AG10803 (cell line): ENCODE data around the gene WDR89.
A peak's percentile ranks its signal among the peaks of the same experiment; 100 is the strongest.

Source experiments
- DNase-seq: peaks from one replicate; pipeline ENCODE4 v3.0.0; 2010; ENCODE audit warnings: low read depth
- H3K4me3 ChIP-seq: 2 replicates; pipeline ENCODE4 v1.5.1; 2011; ENCODE audit warnings: mild to moderate bottlenecking, low read length, control low read depth
- TF ChIP-seq, protein P1 (sequence below): conservative IDR thresholded peaks from 2 replicates; pipeline ENCODE4 v1.5.1; 2011; ENCODE audit warnings: mild to moderate bottlenecking, low read length, control low read depth, inconsistent platforms

The WDR89 gene, protein sequence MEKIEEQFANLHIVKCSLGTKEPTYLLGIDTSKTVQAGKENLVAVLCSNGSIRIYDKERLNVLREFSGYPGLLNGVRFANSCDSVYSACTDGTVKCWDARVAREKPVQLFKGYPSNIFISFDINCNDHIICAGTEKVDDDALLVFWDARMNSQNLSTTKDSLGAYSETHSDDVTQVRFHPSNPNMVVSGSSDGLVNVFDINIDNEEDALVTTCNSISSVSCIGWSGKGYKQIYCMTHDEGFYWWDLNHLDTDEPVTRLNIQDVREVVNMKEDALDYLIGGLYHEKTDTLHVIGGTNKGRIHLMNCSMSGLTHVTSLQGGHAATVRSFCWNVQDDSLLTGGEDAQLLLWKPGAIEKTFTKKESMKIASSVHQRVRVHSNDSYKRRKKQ

DNA sequence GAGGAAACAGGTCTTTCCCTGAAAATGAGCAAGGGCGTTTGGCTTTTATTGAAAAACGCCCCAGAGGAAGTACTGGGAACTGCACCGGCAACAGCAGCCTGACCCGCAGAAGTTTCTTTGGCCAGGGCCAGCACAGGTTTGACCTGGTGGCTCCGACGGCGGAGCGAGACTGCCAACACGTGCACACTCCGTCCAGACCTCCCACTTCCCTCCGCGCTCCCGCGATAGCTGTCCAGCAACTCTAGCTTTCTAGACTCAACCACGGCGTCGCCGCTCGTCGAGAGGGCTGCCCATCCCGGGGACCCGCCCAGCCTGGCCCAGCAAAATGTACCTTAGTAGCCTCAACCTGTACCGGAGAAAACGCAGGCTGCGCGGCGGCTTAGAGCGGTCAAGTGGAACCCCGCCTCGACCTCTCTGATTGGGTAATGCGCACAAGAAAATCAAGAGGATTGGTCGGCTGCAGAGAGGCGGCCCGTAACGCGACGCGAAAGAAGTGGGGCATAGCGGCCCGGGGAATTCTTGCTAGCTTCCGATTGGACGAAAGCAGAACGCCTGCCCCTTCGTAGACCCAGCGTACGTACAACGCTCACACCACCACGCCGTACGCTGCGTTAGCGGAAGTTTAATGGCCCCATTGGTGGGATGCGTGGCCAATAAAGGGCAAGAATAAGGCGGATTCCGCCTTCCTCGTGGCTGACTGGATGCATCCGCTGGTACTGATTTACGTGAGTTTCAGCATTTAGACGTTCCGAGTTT lies at the start of gene WDR89:
WDR89 (minus strand) TSS at position 399 of the 756 bp plus-strand sequence. CDS start 41,929 bp downstream, outside the sequence.
- peak; percentile 99 for DNase-seq
- TF ChIP-seq, protein P1, sequence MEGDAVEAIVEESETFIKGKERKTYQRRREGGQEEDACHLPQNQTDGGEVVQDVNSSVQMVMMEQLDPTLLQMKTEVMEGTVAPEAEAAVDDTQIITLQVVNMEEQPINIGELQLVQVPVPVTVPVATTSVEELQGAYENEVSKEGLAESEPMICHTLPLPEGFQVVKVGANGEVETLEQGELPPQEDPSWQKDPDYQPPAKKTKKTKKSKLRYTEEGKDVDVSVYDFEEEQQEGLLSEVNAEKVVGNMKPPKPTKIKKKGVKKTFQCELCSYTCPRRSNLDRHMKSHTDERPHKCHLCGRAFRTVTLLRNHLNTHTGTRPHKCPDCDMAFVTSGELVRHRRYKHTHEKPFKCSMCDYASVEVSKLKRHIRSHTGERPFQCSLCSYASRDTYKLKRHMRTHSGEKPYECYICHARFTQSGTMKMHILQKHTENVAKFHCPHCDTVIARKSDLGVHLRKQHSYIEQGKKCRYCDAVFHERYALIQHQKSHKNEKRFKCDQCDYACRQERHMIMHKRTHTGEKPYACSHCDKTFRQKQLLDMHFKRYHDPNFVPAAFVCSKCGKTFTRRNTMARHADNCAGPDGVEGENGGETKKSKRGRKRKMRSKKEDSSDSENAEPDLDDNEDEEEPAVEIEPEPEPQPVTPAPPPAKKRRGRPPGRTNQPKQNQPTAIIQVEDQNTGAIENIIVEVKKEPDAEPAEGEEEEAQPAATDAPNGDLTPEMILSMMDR = peak; percentile 70
- H3K4me3 ChIP-seq = peak within 1 kb of the TSS; percentile 94

DNA sequence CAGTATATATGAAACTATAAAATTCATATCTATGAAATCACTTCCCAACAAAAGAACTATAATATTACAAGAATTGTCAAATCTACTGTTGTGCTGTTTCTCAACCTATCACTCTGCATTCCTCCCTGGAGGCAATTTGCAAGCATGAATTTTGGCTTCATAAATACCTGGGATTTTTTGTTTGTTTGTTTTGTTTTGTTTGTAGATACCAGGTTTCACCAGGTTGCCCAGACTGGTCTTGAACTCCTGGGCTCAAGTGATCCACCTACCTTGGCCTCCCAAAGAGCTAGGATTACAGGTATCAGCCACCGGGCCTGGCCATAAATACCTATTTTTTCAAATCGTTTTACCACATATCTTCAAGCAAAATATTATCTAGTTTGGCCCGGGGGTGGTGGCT lies 47.5 kb upstream of the WDR89 start:
- DNase-seq = no peak
- H3K4me3 ChIP-seq = no peak overlapping the region
- TF ChIP-seq, protein P1 = no peak

DNA sequence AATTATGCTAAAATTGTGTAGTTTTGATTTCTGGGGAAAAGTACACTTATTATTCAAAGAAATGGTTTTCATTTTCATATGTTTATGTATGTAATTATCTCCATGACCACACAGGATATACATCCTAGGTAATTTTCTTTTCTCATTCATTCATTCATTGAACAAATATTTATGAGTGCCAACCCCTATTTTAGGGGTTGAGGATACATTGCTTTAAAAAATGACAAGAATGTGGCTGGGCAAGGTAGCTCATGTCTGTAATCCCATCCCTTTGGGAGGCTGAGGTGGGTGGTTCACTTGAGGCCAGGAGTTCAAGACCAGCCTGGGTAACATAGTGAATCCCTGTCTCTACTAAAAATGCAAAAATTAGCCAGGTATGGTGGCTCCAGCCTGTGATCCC lies 45.3 kb upstream of the WDR89 start:
- TF ChIP-seq, protein P1 = no peak
- DNase-seq = no peak
- no peak overlapping the region for H3K4me3 ChIP-seq

DNA sequence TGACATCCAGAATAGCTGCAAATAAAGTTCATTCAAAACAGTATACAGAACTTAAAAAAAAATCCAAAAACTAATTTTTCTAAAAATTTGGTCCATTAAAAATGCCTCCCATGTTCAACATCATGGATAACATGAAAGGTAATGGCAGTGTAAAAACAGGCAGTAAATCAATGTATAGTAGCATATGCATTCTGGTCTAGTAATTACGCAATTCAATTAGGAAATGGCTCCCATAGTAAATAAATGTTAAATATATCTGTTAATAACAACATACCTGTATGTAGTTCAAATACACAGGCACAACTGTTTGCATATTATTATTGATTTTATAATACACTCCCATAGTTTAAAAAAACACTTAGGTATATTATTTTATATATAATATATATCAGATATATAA lies 43.7 kb upstream of the WDR89 start:
- DNase-seq = no peak
- H3K4me3 ChIP-seq = no peak overlapping the region
- TF ChIP-seq, protein P1 = no peak

DNA sequence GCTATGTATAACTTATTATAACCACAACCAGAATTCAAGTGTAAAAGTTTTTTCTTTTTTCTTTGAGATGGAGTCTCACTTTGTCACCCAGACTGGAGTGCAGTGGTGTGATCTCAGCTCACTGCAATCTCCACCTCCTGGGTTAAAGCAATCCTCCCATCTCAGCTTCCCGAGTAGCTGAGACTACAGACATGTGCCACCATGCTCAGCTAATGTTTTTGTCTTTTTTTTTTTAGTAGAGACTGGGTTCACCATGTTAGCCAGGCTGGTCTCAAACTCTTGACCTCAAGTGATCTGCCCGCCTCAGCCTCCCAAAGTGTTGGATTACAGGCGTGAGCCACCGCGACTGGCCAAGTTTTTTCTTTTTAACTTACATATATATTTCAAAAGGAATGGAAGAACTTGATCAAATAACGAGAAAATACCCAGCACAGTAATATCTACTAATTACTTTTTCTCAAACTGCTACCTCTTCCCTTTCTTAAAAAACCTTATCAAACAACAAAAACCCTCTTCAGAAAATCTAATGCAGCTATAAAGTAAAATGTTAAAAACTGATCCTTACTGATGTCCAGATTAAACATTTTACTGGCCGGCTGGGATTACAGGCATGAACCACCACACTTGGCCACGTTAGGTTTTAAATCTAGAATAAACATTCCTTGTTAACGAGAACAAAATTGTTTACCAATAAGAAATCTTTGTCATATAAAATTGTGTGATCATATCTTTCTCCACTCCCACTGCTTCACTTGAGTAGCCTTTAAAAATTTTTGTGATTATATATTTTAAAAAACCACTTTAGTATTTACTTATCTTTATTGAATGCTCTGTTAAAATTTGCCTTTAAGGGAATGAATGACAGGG lies 41.3 kb upstream of the WDR89 start:
- TF ChIP-seq, protein P1 = no peak
- no peak overlapping the region for H3K4me3 ChIP-seq
- no peak for DNase-seq

DNA sequence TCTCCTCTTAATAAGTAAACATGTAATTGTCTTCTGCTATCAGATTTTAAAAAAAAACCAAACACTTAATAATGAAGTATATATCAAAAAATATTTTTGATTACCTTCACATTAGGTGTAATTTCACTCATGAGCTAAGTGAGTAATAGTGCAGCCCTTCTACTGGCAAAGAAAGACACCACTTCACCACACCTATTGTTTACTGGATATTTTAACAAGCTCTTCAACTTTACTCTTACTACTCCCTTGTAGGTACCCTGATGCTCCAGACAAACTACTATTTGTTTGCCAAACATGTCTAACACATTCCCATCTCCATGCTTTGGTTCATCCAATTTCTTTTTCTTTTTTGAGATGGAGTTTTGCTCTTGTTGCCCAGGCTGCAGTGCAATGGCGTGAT lies 36.9 kb upstream of the WDR89 start:
- no peak for DNase-seq
- H3K4me3 ChIP-seq = no peak overlapping the region
- TF ChIP-seq, protein P1 = no peak
